ENCODE results near the gene FGD1. TPM values are rescaled to one million over a fixed set of nuclear protein-coding genes. Genes with fewer than 3 reads are reported as not detected.

The FGD1 gene
- total and polyA plus RNA-seq, 2 experiments from 2014 or later, result 11.8 to 24.9 TPM

DNA sequence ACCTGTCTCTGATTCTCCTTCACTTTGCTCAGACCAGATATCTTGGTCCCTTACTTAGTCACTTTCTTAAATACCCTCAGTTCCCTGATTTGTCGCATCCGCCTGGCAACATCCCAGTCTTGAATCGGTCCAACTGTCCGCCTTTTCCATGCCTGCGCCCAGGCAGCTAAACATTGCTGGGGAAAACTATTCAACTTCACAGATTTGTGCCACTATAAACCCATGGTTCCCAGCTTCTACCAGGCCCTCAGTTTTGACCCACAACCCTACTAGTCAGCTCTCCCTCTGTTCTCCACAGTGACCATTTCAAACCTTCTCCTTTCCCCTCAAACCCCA is 451 bp upstream of the FGD1 start:
- H3K27me3 Mint-ChIP-seq (ENCODE audit: insufficient read depth, low read depth, poor library complexity), result no peaks in the 10 kb centered on the region
- Histone ChIP-seq H3K79me2 (replicated peaks; ENCODE audit: insufficient read depth) (peaks cover 27% of the 10 kb centered on the region), H2AFZ (no peak overlapping the region), H3K36me3 (ENCODE audit: insufficient read depth) (no peaks in the 10 kb centered on the region), H3K27me3 (ENCODE audit: insufficient read depth) (no peaks in the 10 kb centered on the region), H3K4me2 (peak overlapping the region; percentile 75), H4K20me1 (replicated peaks; ENCODE audit: insufficient read depth) (no peaks in the 10 kb centered on the region), H3K9me2 (ENCODE audit: insufficient read depth) (no peaks in the 10 kb centered on the region), H3K4me3 (peak overlapping the region; percentile 68), H3F3A (replicated peaks; ENCODE audit: low read depth) (no peaks in the 10 kb centered on the region), H3K27ac (ENCODE audit: low read depth) (peak overlapping the region; percentile 84), H3K4me1 (ENCODE audit: insufficient read depth) (peaks cover 11% of the 10 kb centered on the region; the same call in 1 of the 2 replicates)
- no peak for DNase-seq (ENCODE audit: low spot score)
- H3K4me1 Mint-ChIP-seq, result peaks cover 48% of the 10 kb centered on the region
- peak overlapping the region; percentile 82 for H3K4me3 Mint-ChIP-seq
- H3K36me3 Mint-ChIP-seq (ENCODE audit: low read depth), result peaks cover 3% of the 10 kb centered on the region; the same call in 1 of the 3 replicates
- TF ChIP-seq, protein P1, sequence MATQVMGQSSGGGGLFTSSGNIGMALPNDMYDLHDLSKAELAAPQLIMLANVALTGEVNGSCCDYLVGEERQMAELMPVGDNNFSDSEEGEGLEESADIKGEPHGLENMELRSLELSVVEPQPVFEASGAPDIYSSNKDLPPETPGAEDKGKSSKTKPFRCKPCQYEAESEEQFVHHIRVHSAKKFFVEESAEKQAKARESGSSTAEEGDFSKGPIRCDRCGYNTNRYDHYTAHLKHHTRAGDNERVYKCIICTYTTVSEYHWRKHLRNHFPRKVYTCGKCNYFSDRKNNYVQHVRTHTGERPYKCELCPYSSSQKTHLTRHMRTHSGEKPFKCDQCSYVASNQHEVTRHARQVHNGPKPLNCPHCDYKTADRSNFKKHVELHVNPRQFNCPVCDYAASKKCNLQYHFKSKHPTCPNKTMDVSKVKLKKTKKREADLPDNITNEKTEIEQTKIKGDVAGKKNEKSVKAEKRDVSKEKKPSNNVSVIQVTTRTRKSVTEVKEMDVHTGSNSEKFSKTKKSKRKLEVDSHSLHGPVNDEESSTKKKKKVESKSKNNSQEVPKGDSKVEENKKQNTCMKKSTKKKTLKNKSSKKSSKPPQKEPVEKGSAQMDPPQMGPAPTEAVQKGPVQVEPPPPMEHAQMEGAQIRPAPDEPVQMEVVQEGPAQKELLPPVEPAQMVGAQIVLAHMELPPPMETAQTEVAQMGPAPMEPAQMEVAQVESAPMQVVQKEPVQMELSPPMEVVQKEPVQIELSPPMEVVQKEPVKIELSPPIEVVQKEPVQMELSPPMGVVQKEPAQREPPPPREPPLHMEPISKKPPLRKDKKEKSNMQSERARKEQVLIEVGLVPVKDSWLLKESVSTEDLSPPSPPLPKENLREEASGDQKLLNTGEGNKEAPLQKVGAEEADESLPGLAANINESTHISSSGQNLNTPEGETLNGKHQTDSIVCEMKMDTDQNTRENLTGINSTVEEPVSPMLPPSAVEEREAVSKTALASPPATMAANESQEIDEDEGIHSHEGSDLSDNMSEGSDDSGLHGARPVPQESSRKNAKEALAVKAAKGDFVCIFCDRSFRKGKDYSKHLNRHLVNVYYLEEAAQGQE (IDR thresholded peaks at IDR 0.05; ENCODE audit: unreplicated experiment), result no peak
- no peak for TF ChIP-seq ZNF114 (CRISPR knock-in tag; IDR thresholded peaks at IDR 0.05)
- no peak for TF ChIP-seq ZNF331 (CRISPR knock-in tag; IDR thresholded peaks at IDR 0.05; ENCODE audit: low read depth)
- no peak for TF ChIP-seq POLR2AphosphoS5 (IDR thresholded peaks at IDR 0.05; ENCODE audit: low read depth)
- TF ChIP-seq, protein P2, sequence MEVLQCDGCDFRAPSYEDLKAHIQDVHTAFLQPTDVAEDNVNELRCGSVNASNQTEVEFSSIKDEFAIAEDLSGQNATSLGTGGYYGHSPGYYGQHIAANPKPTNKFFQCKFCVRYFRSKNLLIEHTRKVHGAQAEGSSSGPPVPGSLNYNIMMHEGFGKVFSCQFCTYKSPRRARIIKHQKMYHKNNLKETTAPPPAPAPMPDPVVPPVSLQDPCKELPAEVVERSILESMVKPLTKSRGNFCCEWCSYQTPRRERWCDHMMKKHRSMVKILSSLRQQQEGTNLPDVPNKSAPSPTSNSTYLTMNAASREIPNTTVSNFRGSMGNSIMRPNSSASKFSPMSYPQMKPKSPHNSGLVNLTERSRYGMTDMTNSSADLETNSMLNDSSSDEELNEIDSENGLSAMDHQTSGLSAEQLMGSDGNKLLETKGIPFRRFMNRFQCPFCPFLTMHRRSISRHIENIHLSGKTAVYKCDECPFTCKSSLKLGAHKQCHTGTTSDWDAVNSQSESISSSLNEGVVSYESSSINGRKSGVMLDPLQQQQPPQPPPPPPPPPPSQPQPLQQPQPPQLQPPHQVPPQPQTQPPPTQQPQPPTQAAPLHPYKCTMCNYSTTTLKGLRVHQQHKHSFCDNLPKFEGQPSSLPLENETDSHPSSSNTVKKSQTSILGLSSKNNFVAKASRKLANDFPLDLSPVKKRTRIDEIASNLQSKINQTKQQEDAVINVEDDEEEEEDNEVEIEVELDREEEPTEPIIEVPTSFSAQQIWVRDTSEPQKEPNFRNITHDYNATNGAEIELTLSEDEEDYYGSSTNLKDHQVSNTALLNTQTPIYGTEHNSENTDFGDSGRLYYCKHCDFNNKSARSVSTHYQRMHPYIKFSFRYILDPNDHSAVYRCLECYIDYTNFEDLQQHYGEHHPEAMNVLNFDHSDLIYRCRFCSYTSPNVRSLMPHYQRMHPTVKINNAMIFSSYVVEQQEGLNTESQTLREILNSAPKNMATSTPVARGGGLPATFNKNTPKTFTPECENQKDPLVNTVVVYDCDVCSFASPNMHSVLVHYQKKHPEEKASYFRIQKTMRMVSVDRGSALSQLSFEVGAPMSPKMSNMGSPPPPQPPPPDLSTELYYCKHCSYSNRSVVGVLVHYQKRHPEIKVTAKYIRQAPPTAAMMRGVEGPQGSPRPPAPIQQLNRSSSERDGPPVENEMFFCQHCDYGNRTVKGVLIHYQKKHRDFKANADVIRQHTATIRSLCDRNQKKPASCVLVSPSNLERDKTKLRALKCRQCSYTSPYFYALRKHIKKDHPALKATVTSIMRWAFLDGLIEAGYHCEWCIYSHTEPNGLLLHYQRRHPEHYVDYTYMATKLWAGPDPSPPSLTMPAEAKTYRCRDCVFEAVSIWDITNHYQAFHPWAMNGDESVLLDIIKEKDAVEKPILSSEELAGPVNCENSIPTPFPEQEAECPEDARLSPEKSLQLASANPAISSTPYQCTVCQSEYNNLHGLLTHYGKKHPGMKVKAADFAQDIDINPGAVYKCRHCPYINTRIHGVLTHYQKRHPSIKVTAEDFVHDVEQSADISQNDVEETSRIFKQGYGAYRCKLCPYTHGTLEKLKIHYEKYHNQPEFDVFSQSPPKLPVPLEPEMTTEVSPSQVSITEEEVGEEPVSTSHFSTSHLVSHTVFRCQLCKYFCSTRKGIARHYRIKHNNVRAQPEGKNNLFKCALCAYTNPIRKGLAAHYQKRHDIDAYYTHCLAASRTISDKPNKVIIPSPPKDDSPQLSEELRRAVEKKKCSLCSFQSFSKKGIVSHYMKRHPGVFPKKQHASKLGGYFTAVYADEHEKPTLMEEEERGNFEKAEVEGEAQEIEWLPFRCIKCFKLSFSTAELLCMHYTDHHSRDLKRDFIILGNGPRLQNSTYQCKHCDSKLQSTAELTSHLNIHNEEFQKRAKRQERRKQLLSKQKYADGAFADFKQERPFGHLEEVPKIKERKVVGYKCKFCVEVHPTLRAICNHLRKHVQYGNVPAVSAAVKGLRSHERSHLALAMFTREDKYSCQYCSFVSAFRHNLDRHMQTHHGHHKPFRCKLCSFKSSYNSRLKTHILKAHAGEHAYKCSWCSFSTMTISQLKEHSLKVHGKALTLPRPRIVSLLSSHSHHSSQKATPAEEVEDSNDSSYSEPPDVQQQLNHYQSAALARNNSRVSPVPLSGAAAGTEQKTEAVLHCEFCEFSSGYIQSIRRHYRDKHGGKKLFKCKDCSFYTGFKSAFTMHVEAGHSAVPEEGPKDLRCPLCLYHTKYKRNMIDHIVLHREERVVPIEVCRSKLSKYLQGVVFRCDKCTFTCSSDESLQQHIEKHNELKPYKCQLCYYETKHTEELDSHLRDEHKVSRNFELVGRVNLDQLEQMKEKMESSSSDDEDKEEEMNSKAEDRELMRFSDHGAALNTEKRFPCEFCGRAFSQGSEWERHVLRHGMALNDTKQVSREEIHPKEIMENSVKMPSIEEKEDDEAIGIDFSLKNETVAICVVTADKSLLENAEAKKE (CRISPR knock-in tag; IDR thresholded peaks at IDR 0.05), result no peak
- no peak for TF ChIP-seq JUNB (IDR thresholded peaks at IDR 0.05; ENCODE audit: unreplicated experiment)
- TF ChIP-seq, protein P3, sequence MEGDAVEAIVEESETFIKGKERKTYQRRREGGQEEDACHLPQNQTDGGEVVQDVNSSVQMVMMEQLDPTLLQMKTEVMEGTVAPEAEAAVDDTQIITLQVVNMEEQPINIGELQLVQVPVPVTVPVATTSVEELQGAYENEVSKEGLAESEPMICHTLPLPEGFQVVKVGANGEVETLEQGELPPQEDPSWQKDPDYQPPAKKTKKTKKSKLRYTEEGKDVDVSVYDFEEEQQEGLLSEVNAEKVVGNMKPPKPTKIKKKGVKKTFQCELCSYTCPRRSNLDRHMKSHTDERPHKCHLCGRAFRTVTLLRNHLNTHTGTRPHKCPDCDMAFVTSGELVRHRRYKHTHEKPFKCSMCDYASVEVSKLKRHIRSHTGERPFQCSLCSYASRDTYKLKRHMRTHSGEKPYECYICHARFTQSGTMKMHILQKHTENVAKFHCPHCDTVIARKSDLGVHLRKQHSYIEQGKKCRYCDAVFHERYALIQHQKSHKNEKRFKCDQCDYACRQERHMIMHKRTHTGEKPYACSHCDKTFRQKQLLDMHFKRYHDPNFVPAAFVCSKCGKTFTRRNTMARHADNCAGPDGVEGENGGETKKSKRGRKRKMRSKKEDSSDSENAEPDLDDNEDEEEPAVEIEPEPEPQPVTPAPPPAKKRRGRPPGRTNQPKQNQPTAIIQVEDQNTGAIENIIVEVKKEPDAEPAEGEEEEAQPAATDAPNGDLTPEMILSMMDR (conservative IDR thresholded peaks at IDR 0.05; ENCODE audit: low read depth in 2 of 2), result no peak
- TF ChIP-seq STAT1 (IDR thresholded peaks at IDR 0.05; ENCODE audit: unreplicated experiment), result no peak
- TF ChIP-seq EZH2phosphoT487 (IDR thresholded peaks at IDR 0.05; ENCODE audit: unreplicated experiment), result no peak
- TF ChIP-seq EZH2 (IDR thresholded peaks at IDR 0.05; ENCODE audit: low read depth, unreplicated experiment), result no peak
- no peak for TF ChIP-seq CREB1 (CRISPR knock-in tag; IDR thresholded peaks at IDR 0.05; ENCODE audit: low read depth)
- TF ChIP-seq NANOG (IDR thresholded peaks at IDR 0.05; ENCODE audit: borderline replicate concordance), result no peak
- peak overlapping the region; percentile 32 for H3K27ac Mint-ChIP-seq
- no peaks in the 10 kb centered on the region; the same call in 2 of the 3 replicates for H3K9me3 Mint-ChIP-seq
- no peak for ATAC-seq

Data from GM23338 (cell line).